Measurements from ENCODE around the gene SHMT2.

- no peak for TF ChIP-seq MTA3 (IDR thresholded peaks at IDR 0.05; ENCODE audit: borderline replicate concordance)
- no peak for TF ChIP-seq ZNF407 (IDR thresholded peaks at IDR 0.05; ENCODE audit: low read depth)
- TF ChIP-seq PRPF4 (IDR thresholded peaks at IDR 0.05; ENCODE audit: insufficient read depth, low read depth, low read length, poor library complexity, severe bottlenecking), result no peak
- TF ChIP-seq ETV1 (tag; conservative IDR thresholded peaks at IDR 0.05; ENCODE audit: low read depth), result no peak
- no peak for TF ChIP-seq CTCF (IDR thresholded peaks at IDR 0.05 in 2 of 3, conservative IDR thresholded peaks at IDR 0.05 in 1 of 3; ENCODE audit: insufficient read depth in 2 of 3, low read depth in 1 of 3, low read length in 3 of 3)
- TF ChIP-seq EP300 (IDR thresholded peaks at IDR 0.05; ENCODE audit: low read length), result no peak
- TF ChIP-seq ZBTB49 (CRISPR knock-in tag; IDR thresholded peaks at IDR 0.05; ENCODE audit: borderline replicate concordance), result no peak
These were observed 35.3 kb upstream of the SHMT2 start for GRCh38 chr12:57194253-57194652.

All from K562 (cell line).